Keratinocyte (primary cell): Measurements from ENCODE around the gene USP30.

Source experiments
- CTCF ChIP-seq, 3 experiments: IDR thresholded peaks in 1 of 3; conservative IDR thresholded peaks in 1 of 3; optimal IDR thresholded peaks in 1 of 3; 2 replicates in 2 of 3; 3 replicates in 1 of 3; pipeline versions ENCODE3 to v1.5.1; 2011; ENCODE audit warnings: low read length in 3 of 3, mild to moderate bottlenecking in 3 of 3, moderate library complexity in 2 of 3, control low read depth in 1 of 3, inconsistent platforms in 1 of 3; ENCODE audit not compliant: insufficient read depth in 2 of 3; ENCODE audit errors: extremely low read depth in 1 of 3
- EZH2 ChIP-seq: IDR thresholded peaks from one replicate; pipeline ENCODE4 v1.6.1; 2012; ENCODE audit warnings: inconsistent platforms, mild to moderate bottlenecking, low read length, moderate library complexity

DNA sequence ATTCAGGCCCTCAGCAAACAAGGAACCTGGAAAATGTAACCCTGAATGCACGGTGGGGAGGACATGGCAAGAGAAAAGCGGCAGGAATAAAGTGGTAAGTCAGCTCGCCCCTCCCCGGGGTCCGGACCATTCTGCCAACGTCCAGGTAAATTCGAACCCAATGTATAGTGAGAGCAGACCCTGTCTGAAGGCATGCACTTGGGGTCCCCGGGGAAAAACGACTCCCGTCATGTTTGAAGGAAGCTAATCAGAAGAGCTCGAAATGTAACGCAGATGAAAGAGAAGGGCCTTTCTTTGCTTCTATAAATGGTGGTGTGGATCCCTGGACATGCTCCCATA, 64.2 kb downstream of the USP30 start:
- TF ChIP-seq CTCF (optimal IDR thresholded peaks at IDR 0.05 in 1 of 3, IDR thresholded peaks at IDR 0.05 in 1 of 3, conservative IDR thresholded peaks at IDR 0.05 in 1 of 3; ENCODE audit: extremely low read depth in 1 of 3, insufficient read depth in 2 of 3, low read length in 3 of 3) (no peak), EZH2 (no peak)
